ENCODE data around the gene DAB1.

The DAB1 gene

GRCh38 chr1:57066980-57067610 is 356.8 kb downstream of the DAB1 start:
- H3K4me1 Mint-ChIP-seq (ENCODE audit: low read depth), result no peaks in the 10 kb centered on the region
- no peak overlapping the region for H3K27ac Mint-ChIP-seq
- H3K4me3 Mint-ChIP-seq, result no peak overlapping the region
- no peaks in the 10 kb centered on the region for H3K36me3 Mint-ChIP-seq
- H3K27me3 Mint-ChIP-seq, result no peaks in the 10 kb centered on the region
- no peaks in the 10 kb centered on the region for H3K9me3 Mint-ChIP-seq (ENCODE audit: low read depth)

GRCh38 chr1:57065442-57065841 is 358.4 kb downstream of the DAB1 start:
- Mint-ChIP-seq H3K4me3 (no peak overlapping the region), H3K4me1 (ENCODE audit: low read depth) (no peaks in the 10 kb centered on the region), H3K27ac (no peak overlapping the region), H3K36me3 (no peaks in the 10 kb centered on the region), H3K27me3 (no peaks in the 10 kb centered on the region), H3K9me3 (ENCODE audit: low read depth) (no peaks in the 10 kb centered on the region)

- Mint-ChIP-seq H3K36me3 (no peaks in the 10 kb centered on the region), H3K9me3 (ENCODE audit: low read depth) (no peaks in the 10 kb centered on the region), H3K27ac (no peak overlapping the region), H3K4me3 (no peak overlapping the region), H3K27me3 (no peaks in the 10 kb centered on the region), H3K4me1 (ENCODE audit: low read depth) (no peaks in the 10 kb centered on the region)
Observed at GRCh38 chr1:57064379-57065140, 359.3 kb downstream of the DAB1 start.

GRCh38 chr1:57063406-57064125 is 360.3 kb downstream of the DAB1 start:
- H3K4me3 Mint-ChIP-seq, result no peak overlapping the region
- no peaks in the 10 kb centered on the region for H3K36me3 Mint-ChIP-seq
- H3K4me1 Mint-ChIP-seq (ENCODE audit: low read depth), result no peaks in the 10 kb centered on the region
- H3K27me3 Mint-ChIP-seq, result no peaks in the 10 kb centered on the region
- no peak overlapping the region for H3K27ac Mint-ChIP-seq
- no peaks in the 10 kb centered on the region for H3K9me3 Mint-ChIP-seq (ENCODE audit: low read depth)

GRCh38 chr1:57061369-57061768 is 362.5 kb downstream of the DAB1 start:
- no peaks in the 10 kb centered on the region for H3K9me3 Mint-ChIP-seq (ENCODE audit: low read depth)
- H3K27ac Mint-ChIP-seq, result no peak overlapping the region
- no peaks in the 10 kb centered on the region for H3K4me1 Mint-ChIP-seq (ENCODE audit: low read depth)
- no peak overlapping the region for H3K4me3 Mint-ChIP-seq
- no peaks in the 10 kb centered on the region for H3K27me3 Mint-ChIP-seq
- H3K36me3 Mint-ChIP-seq, result no peaks in the 10 kb centered on the region

- H3K9me3 Mint-ChIP-seq (ENCODE audit: low read depth), result no peaks in the 10 kb centered on the region
- no peaks in the 10 kb centered on the region for H3K27me3 Mint-ChIP-seq
- H3K4me1 Mint-ChIP-seq (ENCODE audit: low read depth), result no peaks in the 10 kb centered on the region
- no peaks in the 10 kb centered on the region for H3K36me3 Mint-ChIP-seq
- H3K27ac Mint-ChIP-seq, result no peak overlapping the region
- no peak overlapping the region for H3K4me3 Mint-ChIP-seq
Observed at GRCh38 chr1:57060451-57060850, 363.4 kb downstream of the DAB1 start.

GRCh38 chr1:57058652-57059501 is 365.0 kb downstream of the DAB1 start:
- Mint-ChIP-seq H3K36me3 (no peaks in the 10 kb centered on the region), H3K4me1 (ENCODE audit: low read depth) (no peaks in the 10 kb centered on the region), H3K9me3 (ENCODE audit: low read depth) (no peaks in the 10 kb centered on the region), H3K4me3 (no peak overlapping the region), H3K27ac (no peak overlapping the region), H3K27me3 (no peaks in the 10 kb centered on the region)

GRCh38 chr1:57048856-57049255 is 375.0 kb downstream of the DAB1 start:
- Mint-ChIP-seq H3K4me1 (ENCODE audit: low read depth) (no peaks in the 10 kb centered on the region), H3K27ac (no peak overlapping the region), H3K9me3 (ENCODE audit: low read depth) (no peaks in the 10 kb centered on the region), H3K27me3 (peaks cover 2% of the 10 kb centered on the region), H3K36me3 (no peaks in the 10 kb centered on the region), H3K4me3 (no peak overlapping the region)

GRCh38 chr1:57046462-57046861 is 377.4 kb downstream of the DAB1 start:
- no peaks in the 10 kb centered on the region for H3K4me1 Mint-ChIP-seq (ENCODE audit: low read depth)
- no peaks in the 10 kb centered on the region for H3K36me3 Mint-ChIP-seq
- no peak overlapping the region for H3K4me3 Mint-ChIP-seq
- H3K27ac Mint-ChIP-seq, result no peak overlapping the region
- peaks cover 5% of the 10 kb centered on the region for H3K27me3 Mint-ChIP-seq
- H3K9me3 Mint-ChIP-seq (ENCODE audit: low read depth), result no peaks in the 10 kb centered on the region

GRCh38 chr1:57041901-57042300 is 382.0 kb downstream of the DAB1 start:
- Mint-ChIP-seq H3K4me1 (ENCODE audit: low read depth) (no peaks in the 10 kb centered on the region), H3K27me3 (peaks cover 3% of the 10 kb centered on the region), H3K36me3 (no peaks in the 10 kb centered on the region), H3K4me3 (no peak overlapping the region), H3K27ac (no peak overlapping the region), H3K9me3 (ENCODE audit: low read depth) (no peaks in the 10 kb centered on the region)

GRCh38 chr1:57040811-57041210 is 383.0 kb downstream of the DAB1 start:
- H3K4me3 Mint-ChIP-seq, result no peak overlapping the region
- H3K36me3 Mint-ChIP-seq, result no peaks in the 10 kb centered on the region
- no peaks in the 10 kb centered on the region for H3K4me1 Mint-ChIP-seq (ENCODE audit: low read depth)
- no peak overlapping the region for H3K27ac Mint-ChIP-seq
- no peaks in the 10 kb centered on the region for H3K9me3 Mint-ChIP-seq (ENCODE audit: low read depth)
- peaks cover 3% of the 10 kb centered on the region for H3K27me3 Mint-ChIP-seq

- H3K27ac Mint-ChIP-seq, result no peak overlapping the region
- H3K4me1 Mint-ChIP-seq (ENCODE audit: low read depth), result no peaks in the 10 kb centered on the region
- H3K36me3 Mint-ChIP-seq, result no peaks in the 10 kb centered on the region
- H3K27me3 Mint-ChIP-seq, result no peaks in the 10 kb centered on the region
- no peak overlapping the region for H3K4me3 Mint-ChIP-seq
- no peaks in the 10 kb centered on the region for H3K9me3 Mint-ChIP-seq (ENCODE audit: low read depth)
Observed at GRCh38 chr1:57036641-57037579, 386.9 kb downstream of the DAB1 start.

- Mint-ChIP-seq H3K36me3 (no peaks in the 10 kb centered on the region), H3K27ac (no peak overlapping the region), H3K4me1 (ENCODE audit: low read depth) (no peaks in the 10 kb centered on the region), H3K9me3 (ENCODE audit: low read depth) (no peaks in the 10 kb centered on the region), H3K4me3 (no peak overlapping the region), H3K27me3 (no peaks in the 10 kb centered on the region)
Observed at GRCh38 chr1:57034713-57035112, 389.1 kb downstream of the DAB1 start.

All from activated naive CD8-positive, alpha-beta T cell (primary cell).